Neural cell (in vitro differentiated cells): ENCODE measurements around the gene ADGRB2.

ENCODE experiments used
- CTCF ChIP-seq: fragments of 450-650 bp; IDR thresholded peaks from 2 replicates; pipeline ENCODE4 v1.5.1; 2014; ENCODE audit warnings: antibody characterized with exemption, mild to moderate bottlenecking, moderate library complexity; ENCODE audit not compliant: poor library complexity, severe bottlenecking
- EP300 ChIP-seq: fragments of 450-650 bp; conservative IDR thresholded peaks from 2 replicates; pipeline ENCODE4 v1.6.1; 2014; ENCODE audit warnings: antibody characterized with exemption, mild to moderate bottlenecking, moderate library complexity; ENCODE audit not compliant: poor library complexity, severe bottlenecking
- EZH2 ChIP-seq: fragments of 200-600, 300-800 bp; shearing (Covaris generic), sonication (generic); IDR thresholded peaks from 2 replicates; pipeline ENCODE4 v1.6.1; 2014; ENCODE audit warnings: antibody characterized with exemption, low read length, borderline replicate concordance, mild to moderate bottlenecking; ENCODE audit not compliant: insufficient read depth, poor library complexity, severe bottlenecking

- no peak for TF ChIP-seq CTCF
- no peak for TF ChIP-seq EP300
- no peak for TF ChIP-seq EZH2
Observed at GRCh38 chr1:31717341-31717740, 46.8 kb downstream of the ADGRB2 start.
